ENCODE results near the gene CDC42EP5. TPM values are rescaled to one million over a fixed set of nuclear protein-coding genes. Genes with fewer than 3 reads are reported as not detected.

Gene CDC42EP5
- total RNA-seq, 6 donors from 2014 or later = 11.1 to 40.4 (median 20.6) TPM

DNA sequence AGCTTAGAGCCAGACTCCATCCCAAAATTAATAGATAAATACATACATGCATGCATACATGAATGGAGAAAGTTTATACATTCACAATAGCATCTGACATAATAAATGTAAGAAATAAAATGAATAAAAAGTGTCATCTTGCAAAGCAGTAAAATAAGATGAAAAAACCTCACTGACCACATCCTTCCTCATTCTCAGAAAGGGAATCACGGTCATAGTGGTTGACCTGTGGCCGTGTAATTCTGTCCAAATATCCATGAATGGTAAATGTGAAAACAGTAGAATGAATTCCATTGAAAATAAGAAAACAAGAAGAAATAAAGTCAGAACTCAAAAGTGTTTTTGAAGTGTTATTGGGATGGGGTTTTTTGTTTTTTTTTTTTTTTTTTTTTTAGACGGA is 9.8 kb upstream of the CDC42EP5 start:
- Histone ChIP-seq H3K27ac (no peak overlapping the region), H3K36me3 (no peaks in the 10 kb centered on the region), H3K4me3 (no peak overlapping the region), H3K9me3 (no peaks in the 10 kb centered on the region), H3K27me3 (no peaks in the 10 kb centered on the region), H3K4me1 (peaks cover 0 to 6% (median 0%) of the 10 kb centered on the region in 4 donors)
- ATAC-seq (ENCODE audit: low FRiP score in 2 of 2) (no peak), DNase-seq (no peak)
- 56 to 59% methylated on average over 3 of the region's 3 CpGs for WGBS, 2 donors
- TF ChIP-seq POLR2AphosphoS5 (IDR thresholded peaks at IDR 0.05) = no peak
- TF ChIP-seq POLR2A (IDR thresholded peaks at IDR 0.05) = no peak

GRCh38 chr19:54481326-54481930 is 8.3 kb upstream of the CDC42EP5 start:
- TF ChIP-seq EP300 (IDR thresholded peaks at IDR 0.05) = no peak
- TF ChIP-seq, protein P1, sequence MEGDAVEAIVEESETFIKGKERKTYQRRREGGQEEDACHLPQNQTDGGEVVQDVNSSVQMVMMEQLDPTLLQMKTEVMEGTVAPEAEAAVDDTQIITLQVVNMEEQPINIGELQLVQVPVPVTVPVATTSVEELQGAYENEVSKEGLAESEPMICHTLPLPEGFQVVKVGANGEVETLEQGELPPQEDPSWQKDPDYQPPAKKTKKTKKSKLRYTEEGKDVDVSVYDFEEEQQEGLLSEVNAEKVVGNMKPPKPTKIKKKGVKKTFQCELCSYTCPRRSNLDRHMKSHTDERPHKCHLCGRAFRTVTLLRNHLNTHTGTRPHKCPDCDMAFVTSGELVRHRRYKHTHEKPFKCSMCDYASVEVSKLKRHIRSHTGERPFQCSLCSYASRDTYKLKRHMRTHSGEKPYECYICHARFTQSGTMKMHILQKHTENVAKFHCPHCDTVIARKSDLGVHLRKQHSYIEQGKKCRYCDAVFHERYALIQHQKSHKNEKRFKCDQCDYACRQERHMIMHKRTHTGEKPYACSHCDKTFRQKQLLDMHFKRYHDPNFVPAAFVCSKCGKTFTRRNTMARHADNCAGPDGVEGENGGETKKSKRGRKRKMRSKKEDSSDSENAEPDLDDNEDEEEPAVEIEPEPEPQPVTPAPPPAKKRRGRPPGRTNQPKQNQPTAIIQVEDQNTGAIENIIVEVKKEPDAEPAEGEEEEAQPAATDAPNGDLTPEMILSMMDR (IDR thresholded peaks at IDR 0.05) = peak in 5 of 6 experiments; percentile 16 to 68 (median 27)
- no peak overlapping the region for H3K4me3 ChIP-seq
- H3K36me3 ChIP-seq = no peaks in the 10 kb centered on the region
- no peak overlapping the region for H3K27ac ChIP-seq
- DNase-seq (no peak), ATAC-seq (ENCODE audit: low FRiP score in 2 of 2) (peak; percentile 45 to 72)
- no peaks in the 10 kb centered on the region for H3K9me3 ChIP-seq
- H3K27me3 ChIP-seq = no peaks in the 10 kb centered on the region
- peaks cover 0 to 6% (median 0%) of the 10 kb centered on the region in 4 donors for H3K4me1 ChIP-seq
- WGBS, 2 donors = 11 to 13% methylated on average over 16 of the region's 16 CpGs

DNA sequence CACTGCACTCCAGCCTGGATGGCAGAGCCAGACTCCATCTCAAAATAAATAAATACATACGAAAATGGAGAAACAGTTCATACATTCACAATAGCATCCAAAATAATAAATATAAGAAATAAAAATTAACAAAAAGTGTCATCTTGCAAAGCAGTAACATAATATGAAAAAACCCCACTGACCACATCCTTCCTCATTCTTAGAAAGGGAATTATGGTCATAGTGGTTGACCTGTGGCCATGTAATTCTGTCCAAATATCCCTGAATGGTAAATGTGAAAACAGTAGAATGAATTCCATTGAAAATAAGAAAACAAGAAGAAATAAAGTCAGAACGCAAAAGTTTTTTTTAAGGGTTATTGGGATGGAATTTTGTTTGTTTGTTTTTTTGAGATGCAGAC is 7.0 kb upstream of the CDC42EP5 start:
- H3K36me3 ChIP-seq = no peaks in the 10 kb centered on the region
- no peaks in the 10 kb centered on the region for H3K27me3 ChIP-seq
- 60 to 61% methylated on average over 2 of the region's 2 CpGs for WGBS, 2 donors
- DNase-seq (no peak), ATAC-seq (ENCODE audit: low FRiP score in 2 of 2) (no peak)
- no peak overlapping the region for H3K4me3 ChIP-seq
- H3K4me1 ChIP-seq = peaks cover 0 to 6% (median 0%) of the 10 kb centered on the region in 4 donors
- TF ChIP-seq POLR2AphosphoS5 (IDR thresholded peaks at IDR 0.05) (no peak), EP300 (IDR thresholded peaks at IDR 0.05) (no peak), POLR2A (IDR thresholded peaks at IDR 0.05) (no peak)
- TF ChIP-seq, protein P1 (IDR thresholded peaks at IDR 0.05) = no peak
- H3K9me3 ChIP-seq = no peaks in the 10 kb centered on the region
- no peak overlapping the region for H3K27ac ChIP-seq

- Histone ChIP-seq H3K4me1 (peaks cover under 1 to 6% (median 2%) of the 10 kb centered on the region in 4 donors), H3K27me3 (no peaks in the 10 kb centered on the region), H3K36me3 (no peaks in the 10 kb centered on the region), H3K27ac (no peak overlapping the region), H3K4me3 (no peak overlapping the region), H3K9me3 (no peaks in the 10 kb centered on the region)
- peak in 1 of 2 donors; percentile 60 for ATAC-seq (ENCODE audit: low FRiP score in 2 of 2)
- WGBS, 2 donors = 15 to 23% methylated on average over 10 of the region's 10 CpGs
- no peak for DNase-seq
- TF ChIP-seq POLR2AphosphoS5 (IDR thresholded peaks at IDR 0.05) (no peak), POLR2A (IDR thresholded peaks at IDR 0.05) (no peak), EP300 (IDR thresholded peaks at IDR 0.05) (no peak)
- TF ChIP-seq, protein P1 (IDR thresholded peaks at IDR 0.05) = peak in 5 of 6 experiments; percentile 20 to 43 (median 34)
Measured at GRCh38 chr19:54478677-54479266, 5.7 kb upstream of the CDC42EP5 start.

GRCh38 chr19:54477650-54478049 is 4.6 kb upstream of the CDC42EP5 start:
- 64 to 65% methylated on average over 3 of the region's 3 CpGs for WGBS, 2 donors
- Histone ChIP-seq H3K9me3 (no peaks in the 10 kb centered on the region), H3K4me1 (peaks cover 10 to 13% (median 12%) of the 10 kb centered on the region in 4 donors), H3K27me3 (no peaks in the 10 kb centered on the region), H3K36me3 (no peaks in the 10 kb centered on the region), H3K27ac (no peak overlapping the region), H3K4me3 (no peak overlapping the region)
- DNase-seq = no peak
- TF ChIP-seq POLR2A (IDR thresholded peaks at IDR 0.05) (no peak), POLR2AphosphoS5 (IDR thresholded peaks at IDR 0.05) (no peak), EP300 (IDR thresholded peaks at IDR 0.05) (no peak)
- TF ChIP-seq, protein P1 (IDR thresholded peaks at IDR 0.05) = no peak
- ATAC-seq (ENCODE audit: low FRiP score in 2 of 2) = no peak

Measured in upper lobe of left lung (tissue), 6 donors.